HL-60 (cell line): ENCODE results near the gene ANKRD39.

Experiments used
- GABPA ChIP-seq: IDR thresholded peaks from 2 replicates; pipeline ENCODE4 v1.6.1; 2012; ENCODE audit warnings: low read depth
- POLR2AphosphoS5 ChIP-seq: IDR thresholded peaks from 2 replicates; pipeline ENCODE4 v1.6.1; 2012; ENCODE audit warnings: low read depth
- TF ChIP-seq, protein P1 (sequence below): IDR thresholded peaks from one replicate; pipeline ENCODE4 v1.5.1; 2011; ENCODE audit warnings: low read length, control low read depth, inconsistent platforms; ENCODE audit not compliant: insufficient read depth
- TF ChIP-seq, protein P2 (sequence below): IDR thresholded peaks from 2 replicates; pipeline ENCODE4 v1.6.1; 2012; ENCODE audit warnings: low read depth; ENCODE audit not compliant: insufficient replicate concordance

- TF ChIP-seq, protein P1, sequence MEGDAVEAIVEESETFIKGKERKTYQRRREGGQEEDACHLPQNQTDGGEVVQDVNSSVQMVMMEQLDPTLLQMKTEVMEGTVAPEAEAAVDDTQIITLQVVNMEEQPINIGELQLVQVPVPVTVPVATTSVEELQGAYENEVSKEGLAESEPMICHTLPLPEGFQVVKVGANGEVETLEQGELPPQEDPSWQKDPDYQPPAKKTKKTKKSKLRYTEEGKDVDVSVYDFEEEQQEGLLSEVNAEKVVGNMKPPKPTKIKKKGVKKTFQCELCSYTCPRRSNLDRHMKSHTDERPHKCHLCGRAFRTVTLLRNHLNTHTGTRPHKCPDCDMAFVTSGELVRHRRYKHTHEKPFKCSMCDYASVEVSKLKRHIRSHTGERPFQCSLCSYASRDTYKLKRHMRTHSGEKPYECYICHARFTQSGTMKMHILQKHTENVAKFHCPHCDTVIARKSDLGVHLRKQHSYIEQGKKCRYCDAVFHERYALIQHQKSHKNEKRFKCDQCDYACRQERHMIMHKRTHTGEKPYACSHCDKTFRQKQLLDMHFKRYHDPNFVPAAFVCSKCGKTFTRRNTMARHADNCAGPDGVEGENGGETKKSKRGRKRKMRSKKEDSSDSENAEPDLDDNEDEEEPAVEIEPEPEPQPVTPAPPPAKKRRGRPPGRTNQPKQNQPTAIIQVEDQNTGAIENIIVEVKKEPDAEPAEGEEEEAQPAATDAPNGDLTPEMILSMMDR: no peak
- no peak for TF ChIP-seq POLR2AphosphoS5
- TF ChIP-seq, protein P2, sequence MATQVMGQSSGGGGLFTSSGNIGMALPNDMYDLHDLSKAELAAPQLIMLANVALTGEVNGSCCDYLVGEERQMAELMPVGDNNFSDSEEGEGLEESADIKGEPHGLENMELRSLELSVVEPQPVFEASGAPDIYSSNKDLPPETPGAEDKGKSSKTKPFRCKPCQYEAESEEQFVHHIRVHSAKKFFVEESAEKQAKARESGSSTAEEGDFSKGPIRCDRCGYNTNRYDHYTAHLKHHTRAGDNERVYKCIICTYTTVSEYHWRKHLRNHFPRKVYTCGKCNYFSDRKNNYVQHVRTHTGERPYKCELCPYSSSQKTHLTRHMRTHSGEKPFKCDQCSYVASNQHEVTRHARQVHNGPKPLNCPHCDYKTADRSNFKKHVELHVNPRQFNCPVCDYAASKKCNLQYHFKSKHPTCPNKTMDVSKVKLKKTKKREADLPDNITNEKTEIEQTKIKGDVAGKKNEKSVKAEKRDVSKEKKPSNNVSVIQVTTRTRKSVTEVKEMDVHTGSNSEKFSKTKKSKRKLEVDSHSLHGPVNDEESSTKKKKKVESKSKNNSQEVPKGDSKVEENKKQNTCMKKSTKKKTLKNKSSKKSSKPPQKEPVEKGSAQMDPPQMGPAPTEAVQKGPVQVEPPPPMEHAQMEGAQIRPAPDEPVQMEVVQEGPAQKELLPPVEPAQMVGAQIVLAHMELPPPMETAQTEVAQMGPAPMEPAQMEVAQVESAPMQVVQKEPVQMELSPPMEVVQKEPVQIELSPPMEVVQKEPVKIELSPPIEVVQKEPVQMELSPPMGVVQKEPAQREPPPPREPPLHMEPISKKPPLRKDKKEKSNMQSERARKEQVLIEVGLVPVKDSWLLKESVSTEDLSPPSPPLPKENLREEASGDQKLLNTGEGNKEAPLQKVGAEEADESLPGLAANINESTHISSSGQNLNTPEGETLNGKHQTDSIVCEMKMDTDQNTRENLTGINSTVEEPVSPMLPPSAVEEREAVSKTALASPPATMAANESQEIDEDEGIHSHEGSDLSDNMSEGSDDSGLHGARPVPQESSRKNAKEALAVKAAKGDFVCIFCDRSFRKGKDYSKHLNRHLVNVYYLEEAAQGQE: no peak
- TF ChIP-seq GABPA: no peak
These were observed 47.0 kb downstream of the ANKRD39 start for GRCh38 chr2:96810783-96811192.
